Stimulated activated CD8-positive, alpha-beta memory T cell treated with anti-CD3 and anti-CD28 coated beads, Interleukin-2, amount 100 ng/mL, for 48 hours (primary cell): ENCODE measurements around the gene ZFR2.
"Not testable (repeated sequence)": the region's sequence is repeated elsewhere in the genome, so short reads cannot be mapped to it uniquely, and the experiment has no call there.

ENCODE experiments used
- DNase-seq, 2 donors: peaks; one replicate each; pipeline ENCODE4 v3.0.0-alpha.2; 2020; ENCODE audit warnings: low read depth in 2 of 2

The ZFR2 gene

GRCh38 chr19:3874695-3875094, 5.9 kb upstream of the ZFR2 start:
- DNase-seq, result not testable (repeated sequence)

DNA sequence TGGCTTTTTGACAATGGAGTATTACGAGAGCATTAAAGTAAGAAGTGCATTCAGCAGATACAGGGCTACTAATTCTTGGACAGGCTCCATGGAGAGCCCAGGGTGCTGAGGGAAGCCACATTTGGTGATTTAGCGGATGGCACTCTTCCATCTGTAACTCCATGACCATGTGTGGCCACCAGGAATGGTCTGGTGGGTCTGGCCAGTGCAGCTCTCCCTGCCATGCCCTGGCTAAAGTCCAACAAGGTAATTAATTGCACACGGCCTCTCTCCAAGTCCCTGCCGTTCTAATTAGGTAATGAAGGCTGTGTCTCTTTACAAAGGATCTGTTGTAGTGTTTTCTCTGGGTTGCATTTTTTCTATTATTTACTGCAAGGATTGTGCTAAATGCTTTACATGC, 4.3 kb upstream of the ZFR2 start:
- DNase-seq, result no peak

- DNase-seq, result no peak
These were observed 668 bp downstream of the ZFR2 start for GRCh38 chr19:3867971-3868769.

GRCh38 chr19:3866910-3867638, 1.8 kb downstream of the ZFR2 start:
- no peak for DNase-seq

DNA sequence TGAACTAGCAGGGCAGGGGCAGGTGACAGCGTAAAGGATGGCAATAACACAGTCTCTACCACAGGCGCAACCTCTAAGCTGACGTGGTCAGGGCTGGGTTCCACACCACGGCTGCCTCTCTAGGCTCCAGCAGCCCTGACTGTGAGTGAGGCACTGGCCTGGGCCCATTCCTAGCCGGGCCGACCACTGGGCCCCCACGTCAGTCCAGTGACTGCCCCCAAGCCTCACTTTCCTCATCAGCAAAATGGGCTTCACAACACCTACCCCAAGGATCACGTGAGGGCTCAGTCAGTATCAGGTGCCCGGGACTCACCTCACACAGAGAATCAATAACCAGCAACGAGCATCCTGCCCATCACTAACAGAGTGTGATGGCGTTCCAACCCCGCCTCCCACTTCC, 5.2 kb downstream of the ZFR2 start:
- no peak for DNase-seq

GRCh38 chr19:3862826-3863500, 5.9 kb downstream of the ZFR2 start:
- DNase-seq, result no peak

DNA sequence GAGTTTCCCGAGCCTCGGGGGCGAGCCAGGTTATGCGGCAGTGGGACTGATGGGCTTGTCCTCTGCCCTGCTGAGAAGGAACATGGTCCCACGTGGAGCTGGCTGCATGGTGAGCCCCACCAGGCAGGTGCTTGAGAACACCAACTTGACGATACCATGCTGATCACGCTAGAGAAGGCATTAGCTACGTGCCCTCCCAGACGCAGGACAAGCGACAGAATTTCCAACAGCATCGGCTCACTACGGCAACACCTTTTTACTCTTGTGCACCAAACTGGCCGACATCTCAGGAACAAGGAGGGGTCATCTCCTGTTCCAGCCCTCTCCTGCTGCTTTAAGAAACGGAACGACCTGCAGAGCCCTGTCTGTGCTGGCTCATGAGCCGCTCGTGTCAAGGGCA, 8.3 kb downstream of the ZFR2 start:
- no peak for DNase-seq

- no peak for DNase-seq
These were observed 11.3 kb downstream of the ZFR2 start for GRCh38 chr19:3857449-3858003.

DNA sequence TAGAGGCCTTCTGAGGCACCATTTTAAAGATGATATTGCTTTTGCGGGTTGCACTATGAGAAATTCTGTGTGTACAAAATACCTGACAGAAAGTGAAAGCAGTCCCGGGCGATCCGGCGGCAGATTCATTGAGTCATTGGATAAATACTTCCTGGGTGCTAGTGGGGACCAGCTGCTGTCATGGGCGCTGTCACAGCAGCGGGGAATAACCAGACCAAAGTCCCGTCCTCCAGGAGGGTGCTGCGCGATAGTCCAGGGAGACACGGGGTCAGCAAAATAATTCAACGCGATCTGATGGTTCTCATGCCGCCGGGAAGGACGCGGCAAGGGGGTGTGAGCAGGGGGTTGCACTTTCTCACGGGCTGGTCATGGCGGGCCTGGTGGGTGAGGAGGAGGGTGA, 13.5 kb downstream of the ZFR2 start:
- DNase-seq, result no peak

- DNase-seq, result no peak
These were observed 16.1 kb downstream of the ZFR2 start for GRCh38 chr19:3852614-3853254.

- DNase-seq, result no peak
These were observed 16.7 kb downstream of the ZFR2 start for GRCh38 chr19:3852177-3852511.

DNA sequence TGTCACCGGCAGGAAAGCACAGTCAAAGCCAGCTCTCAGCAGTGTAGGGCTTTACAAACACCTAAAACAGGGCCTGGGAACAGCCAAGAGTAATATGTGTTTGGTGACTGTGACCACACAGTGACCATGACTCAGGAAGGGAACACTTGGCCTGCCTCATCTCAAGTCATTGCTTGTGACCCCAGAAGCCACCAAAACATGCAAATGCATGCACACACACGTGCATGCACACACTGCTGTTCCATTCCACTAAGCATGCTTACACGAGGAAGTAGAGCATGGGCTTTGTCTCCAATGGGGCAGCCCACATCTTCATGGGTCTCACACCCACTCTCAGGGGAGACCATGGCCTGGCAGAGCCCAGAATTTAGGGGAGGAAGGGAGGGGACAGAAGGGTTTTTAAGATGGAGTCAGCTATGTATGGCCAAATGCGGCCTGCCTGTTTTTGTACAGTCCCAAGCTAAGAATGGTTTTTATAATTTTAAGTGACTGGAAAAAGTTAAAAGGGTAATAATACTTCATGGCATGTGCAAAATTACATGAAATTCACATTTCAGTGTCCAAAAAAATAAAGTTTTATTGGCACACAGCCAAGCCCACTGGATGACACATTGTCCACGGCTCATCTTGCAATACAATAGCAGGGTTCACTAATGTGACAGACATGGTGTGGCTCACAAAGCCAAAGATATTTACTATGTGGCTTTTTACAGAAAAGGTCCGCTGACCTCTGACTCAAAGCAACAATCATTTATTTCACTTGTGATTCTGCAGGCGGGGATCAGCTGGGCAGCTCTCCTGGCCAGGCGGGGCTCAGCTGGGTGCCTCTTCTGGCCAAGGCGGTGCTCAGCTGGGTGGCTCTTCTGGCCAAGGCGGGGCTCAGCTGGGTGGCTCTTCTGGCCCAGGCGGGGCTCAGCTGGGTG, 17.3 kb downstream of the ZFR2 start:
- no peak for DNase-seq

- DNase-seq, result no peak
These were observed 18.4 kb downstream of the ZFR2 start for GRCh38 chr19:3850320-3850972.

DNA sequence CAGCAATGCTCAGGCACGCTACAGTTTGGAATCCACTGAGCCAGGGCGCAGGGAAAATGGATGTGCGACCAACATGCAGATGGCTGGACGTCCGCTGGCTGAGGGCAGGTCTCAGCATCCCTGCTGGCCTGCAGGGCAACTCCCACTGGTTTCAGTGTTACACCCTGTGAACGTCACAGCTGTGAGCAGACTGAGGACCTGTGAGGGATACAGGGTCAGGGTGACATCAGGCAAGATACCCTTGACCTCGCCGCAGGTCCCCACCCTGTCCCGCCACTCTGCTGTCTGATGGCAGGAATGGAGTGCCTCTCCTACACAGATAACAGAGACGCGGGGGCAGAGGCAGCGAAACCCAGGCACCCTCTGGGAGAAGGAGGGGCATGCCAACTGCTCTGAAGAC, 19.1 kb downstream of the ZFR2 start:
- DNase-seq, result no peak

DNA sequence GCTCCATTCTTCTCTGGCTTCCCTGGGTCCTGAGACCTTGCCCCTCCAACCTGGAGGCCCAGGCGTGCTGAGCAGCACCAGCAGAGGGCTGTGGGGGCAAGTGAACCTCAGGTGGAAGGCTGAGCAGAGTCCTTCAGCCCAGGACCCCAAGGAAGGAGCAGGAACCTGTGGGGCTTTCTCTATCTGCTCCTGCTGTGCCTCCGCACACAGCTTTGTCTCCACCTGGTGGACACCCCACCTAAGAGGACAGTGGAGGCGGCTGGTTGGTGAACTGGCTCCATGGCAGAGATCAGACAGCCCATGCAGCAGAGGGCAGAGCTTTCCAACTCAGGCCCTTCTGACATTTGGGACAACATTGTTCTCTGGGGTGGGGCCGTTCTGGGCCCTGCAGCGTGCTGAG, 19.7 kb downstream of the ZFR2 start:
- DNase-seq, result peak; percentile 28 to 35

DNA sequence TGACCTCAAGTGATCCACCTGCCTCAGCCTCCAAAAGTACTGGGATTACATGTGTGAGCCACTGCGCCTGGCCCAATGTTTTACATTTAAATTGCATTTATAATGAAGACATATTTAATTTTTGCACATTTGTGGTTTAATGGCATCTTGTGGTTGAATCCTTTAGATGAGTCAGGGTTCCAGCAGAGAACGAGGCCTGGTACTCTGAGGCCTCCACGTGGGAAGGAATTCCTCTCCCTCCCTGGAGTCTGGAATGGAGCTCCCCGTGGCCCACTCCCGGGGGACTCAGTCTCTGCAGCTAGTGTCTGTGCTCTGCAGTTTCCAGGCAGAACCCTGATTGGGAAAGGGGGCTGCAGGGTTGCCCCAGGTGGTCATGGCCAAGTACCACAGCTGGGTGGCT, 24.2 kb downstream of the ZFR2 start:
- DNase-seq, result no peak

GRCh38 chr19:3842948-3843347, 25.9 kb downstream of the ZFR2 start:
- DNase-seq, result no peak

DNA sequence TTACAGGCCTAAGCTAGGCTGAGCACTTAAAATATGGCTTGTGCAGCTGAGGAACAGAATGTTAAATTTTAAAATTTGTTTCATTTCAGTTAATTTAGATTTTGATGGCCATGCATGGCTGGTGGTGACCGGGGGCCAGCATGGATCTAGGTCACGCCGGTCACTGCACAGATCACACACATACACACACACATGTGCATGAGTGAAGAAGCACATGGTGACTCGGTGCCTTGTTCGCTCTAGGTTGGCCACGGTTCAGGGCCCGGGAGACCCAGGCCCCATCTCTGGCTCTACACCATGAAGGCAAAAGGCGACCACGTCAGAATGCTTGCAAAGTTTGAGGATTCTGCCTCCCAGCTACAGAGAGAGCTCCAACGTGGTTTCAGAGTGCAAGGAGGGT, 28.0 kb downstream of the ZFR2 start:
- DNase-seq, result no peak

DNA sequence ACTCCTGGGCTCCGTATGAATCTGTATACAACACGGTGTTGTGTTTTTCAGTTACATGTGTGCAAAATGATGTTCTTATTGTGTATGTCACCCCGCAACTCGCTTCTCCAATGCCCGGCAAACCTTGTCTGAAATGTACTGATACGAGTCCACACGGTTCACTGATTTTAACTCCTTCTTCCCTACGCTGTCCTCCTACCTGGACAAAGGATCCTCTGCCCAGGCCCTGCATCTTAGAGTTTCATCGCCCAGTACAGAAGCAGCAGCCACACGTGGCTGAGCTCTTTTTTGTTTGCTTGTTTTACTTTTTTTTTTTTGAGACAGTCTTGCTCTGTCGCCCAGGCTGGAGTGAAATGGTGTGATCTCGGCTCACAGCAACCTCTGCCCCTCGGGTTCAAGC, 28.9 kb downstream of the ZFR2 start:
- no peak for DNase-seq

DNA sequence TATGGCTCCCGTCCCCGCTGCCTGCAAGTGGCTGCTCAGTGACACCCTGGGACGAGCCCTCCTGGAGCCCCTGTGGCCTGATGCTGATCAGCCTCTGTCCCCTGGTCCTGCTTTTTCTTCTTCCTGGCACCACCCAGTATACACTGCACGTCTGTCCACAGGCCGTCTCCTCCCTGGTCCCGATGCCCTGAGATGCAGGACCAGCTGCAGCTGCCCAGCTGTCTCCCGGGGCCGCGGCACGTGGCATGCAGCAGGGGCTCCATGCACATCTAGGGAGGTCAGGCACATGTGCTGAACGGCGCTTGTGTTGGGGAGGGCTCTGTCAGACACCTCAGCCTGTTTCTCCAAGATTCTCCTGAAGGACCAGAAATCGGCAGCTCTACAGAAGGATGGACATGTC, 30.2 kb downstream of the ZFR2 start:
- DNase-seq, result no peak

GRCh38 chr19:3837922-3838321, 30.9 kb downstream of the ZFR2 start:
- DNase-seq, result no peak
